K562 (cell line): ENCODE data around the gene KMT2C. TPM values are rescaled to one million over a fixed set of nuclear protein-coding genes. Genes with fewer than 3 reads are reported as not detected.
A peak's percentile ranks its signal among the peaks of the same experiment; 100 is the strongest.

Source experiments
- ATAC-seq: fragments of 200-7000 bp; cut with Tn5 transposase; 3 replicates; pipeline ENCODE4 v1.9.1; 2020; ENCODE audit warnings: moderate library complexity
- BruUV-seq: library from RNA; stranded (reverse); fragments of 400-500 nt; replicated peaks from 2 replicates; lab custom pipeline; 2021; lab: Mats Ljungman, UMichigan
- CTCF ChIA-PET: fragments of 300-600 bp; formaldehyde crosslinking; extraction: SDS; loops from one replicate; lab custom pipeline; 2021; ENCODE audit warnings: low intra/inter-chr PET ratio; lab: Yijun Ruan, JAX
- POLR2A ChIA-PET: fragments of 300-600, 350-650 bp; sonication (Branson Sonifier 250); formaldehyde crosslinking; extraction: SDS; loops from one replicate; lab custom pipeline; 2021; ENCODE audit warnings: antibody characterized with exemption, inconsistent platforms; lab: Yijun Ruan, JAX
- DNase-seq, 4 experiments: peaks; one replicate each; pipeline versions ENCODE4 v3.0.0 to v3.0.0-alpha.2; 2011 to 2018; ENCODE audit warnings: low spot score in 3 of 4, mixed read lengths in 3 of 4; ENCODE audit errors: extremely low read depth in 1 of 4
- FAIRE-seq: peaks from 2 replicates; lab custom pipeline; 2011; peaks lifted over from hg19 to GRCh38; lab: Jason Lieb, UNC
- H2AFZ ChIP-seq: 2 replicates; pipeline ENCODE4 v1.6.0; 2011; ENCODE audit warnings: low read depth, low read length, control low read depth, inconsistent platforms
- H3K27ac ChIP-seq: fragments of 200-600 bp; 3 replicates; pipeline ENCODE4 v1.8.0; 2011; ENCODE audit warnings: low read depth, mild to moderate bottlenecking, control low read depth, inconsistent platforms, low read length, moderate library complexity, mixed read lengths; ENCODE audit errors: extremely low read depth
- H3K27me3 ChIP-seq, 2 experiments: fragments of 300-600 bp in 1 of 2; 2 replicates in 1 of 2; 3 replicates in 1 of 2; pipeline versions ENCODE4 v1.6.0 to v1.8.0; 2011; ENCODE audit warnings: inconsistent platforms in 2 of 2, low read length in 2 of 2, mild to moderate bottlenecking in 1 of 2, mixed read lengths in 1 of 2, moderate library complexity in 1 of 2; ENCODE audit not compliant: control insufficient read depth in 2 of 2, insufficient read depth in 2 of 2
- H3K36me3 ChIP-seq: fragments of 300-600 bp; 3 replicates; pipeline ENCODE4 v1.8.0; 2011; ENCODE audit warnings: mild to moderate bottlenecking, low read length, inconsistent platforms; ENCODE audit not compliant: control insufficient read depth, insufficient read depth
- H3K4me1 ChIP-seq, 2 experiments: fragments of 200-600 bp in 1 of 2; replicated peaks in 1 of 2; 2 replicates in 1 of 2; 3 replicates in 1 of 2; pipeline versions ENCODE4 v1.5.1 to v1.8.0; 2011; ENCODE audit warnings: inconsistent platforms in 2 of 2, low read length in 2 of 2, mild to moderate bottlenecking in 1 of 2, mixed read lengths in 1 of 2, moderate library complexity in 1 of 2; ENCODE audit not compliant: control insufficient read depth in 2 of 2, insufficient read depth in 2 of 2
- H3K4me2 ChIP-seq: 2 replicates; pipeline ENCODE4 v1.6.1; 2011; ENCODE audit warnings: low read length, control low read depth, inconsistent platforms, mixed read lengths; ENCODE audit not compliant: insufficient read depth
- H3K4me3 ChIP-seq: fragments of 200-600 bp; sonication (generic), shearing (Covaris generic); 2 replicates; pipeline ENCODE4 v1.5.1; 2016; ENCODE audit warnings: control low read depth, inconsistent platforms
- H3K79me2 ChIP-seq: fragments of 200-600 bp; 3 replicates; pipeline ENCODE4 v1.8.0; 2011; ENCODE audit warnings: low read length, inconsistent platforms; ENCODE audit not compliant: control insufficient read depth, insufficient read depth
- H3K9ac ChIP-seq, 2 experiments: 2 replicates each; pipeline versions ENCODE4 v1.6.0 to v1.6.1; 2011; ENCODE audit warnings: low read depth in 2 of 2, low read length in 2 of 2, control low read depth in 1 of 2, inconsistent platforms in 1 of 2, mild to moderate bottlenecking in 1 of 2, mixed read lengths in 1 of 2; ENCODE audit not compliant: insufficient read depth in 1 of 2
- H3K9me1 ChIP-seq: one replicate; pipeline ENCODE4 v1.6.0; 2011; ENCODE audit warnings: inconsistent platforms, mild to moderate bottlenecking, low read length, moderate library complexity; ENCODE audit not compliant: control insufficient read depth, insufficient read depth
- H3K9me3 ChIP-seq: replicated peaks from 2 replicates; pipeline ENCODE4 v1.5.1; 2011; ENCODE audit warnings: low read depth, low read length, inconsistent platforms; ENCODE audit not compliant: control insufficient read depth, insufficient read depth
- H4K20me1 ChIP-seq: replicated peaks from 2 replicates; pipeline ENCODE4 v1.6.1; 2011; ENCODE audit warnings: low read length, inconsistent platforms, mixed read lengths; ENCODE audit not compliant: control insufficient read depth, insufficient read depth
- GATA2 ChIP-seq: sonication (generic); formaldehyde crosslinking; IDR thresholded peaks from 2 replicates; pipeline ENCODE4 v1.4.0; 2020; ENCODE audit warnings: mild to moderate bottlenecking, missing genetic modification reagents
- POLR2G ChIP-seq: fragments of 200-400 bp; formaldehyde crosslinking; IDR thresholded peaks from 2 replicates; pipeline ENCODE4 v1.6.1; 2017; ENCODE audit warnings: low read depth, mild to moderate bottlenecking, antibody characterized with exemption, low read length, moderate library complexity
- RBM22 ChIP-seq: fragments of 200-400 bp; formaldehyde crosslinking; IDR thresholded peaks from 2 replicates; pipeline ENCODE4 v1.6.1; 2018; ENCODE audit warnings: low read length, low read depth; ENCODE audit not compliant: poor library complexity, severe bottlenecking
- ZNF311 ChIP-seq: fragments of 250-450 bp; sonication (Bioruptor Pico); IDR thresholded peaks from 2 replicates; pipeline ENCODE4 v1.4.0; 2020; ENCODE audit warnings: mild to moderate bottlenecking, moderate library complexity
- ZNF395 ChIP-seq: fragments of 200-800 bp; sonication (Bioruptor generic); IDR thresholded peaks from 2 replicates; pipeline ENCODE4 v1.6.1; 2017; ENCODE audit warnings: missing genetic modification characterization, missing compliant biosample characterization
- WGBS: fragments of 100-300 bp; shearing (Covaris generic); methylation state at CpG from one replicate; pipeline ENCODE4 v1.1.6; 2016; ENCODE audit warnings: low coverage, mixed read lengths; ENCODE audit not compliant: insufficient coverage; ENCODE audit errors: missing lambda C conversion rate; 5-methylcytosine and 5-hydroxymethylcytosine counted together
- in situ Hi-C: fragments of 300-500 bp; cut with MboI; formaldehyde crosslinking; loops from 4 replicates; pipeline ENCODE4 v1.15.0; 2018; ENCODE audit warnings: inconsistent platforms, mixed read lengths
- intact Hi-C: fragments of 100-400 bp; cut with micrococcal nuclease; formaldehyde crosslinking; loops from 2 replicates; pipeline ENCODE4 v1.14.2; 2022
- polyA plus RNA-seq, 8 experiments: library from polyadenylated mRNA; depleted of rRNA in 4 of 8; stranded (reverse) in 5 of 8; unstranded in 3 of 8; fragments of >200 nt; fragmentation: Nextera tagmentation in 2 of 8; fragmentation: Illumina TruSeq in 1 of 8; extraction: Ambion mirVana in 2 of 8; extraction: Trizol in 1 of 8; gene quantifications; 2 replicates each; pipeline versions ENCODE4 v1.2.1 to v1.2.3, GENCODE V29; 2011 to 2014; ENCODE audit warnings: inconsistent platforms in 1 of 8, missing spikeins in 1 of 8
- total RNA-seq, 7 experiments: library from RNA; depleted of rRNA in 6 of 7; stranded (reverse); fragments of >200 nt in 6 of 7; fragmentation: Illumina TruSeq in 2 of 7; extraction: Trizol in 2 of 7; gene quantifications; 2 replicates each; pipeline versions ENCODE4 v1.2.1 to v1.2.3, GENCODE V29; 2011 to 2021; ENCODE audit warnings: low replicate concordance in 1 of 7

Gene KMT2C
- total and polyA plus RNA-seq, 9 of the 15 experiments (the other 6 are each of a cell fraction or from before 2014, with no cell fraction given): 4.9 to 67.8 (median 27.1) TPM

- intact Hi-C loops: no loop called here
- 96% methylated on average over 34 of the region's 37 CpGs for WGBS
- no peak overlapping the region for H3K4me3 ChIP-seq
- peaks cover 84% of the 10 kb centered on the region; the same call in 2 of the 3 replicates for H3K36me3 ChIP-seq
- H3K4me1 ChIP-seq: 0 out of 5 replicates have a peak, but pooled peaks cover 0 to 3% of the 10 kb centered on the region in 2 experiments
- no peak; the same call in 2 of the 3 replicates for ATAC-seq
- BruUV-seq: no TSS peak
- no peak overlapping the region for H2AFZ ChIP-seq
- in situ Hi-C loops: no loop called here
- H3K79me2 ChIP-seq: no peaks in the 10 kb centered on the region; the same call in 2 of the 3 replicates
- no peak overlapping the region for H3K27ac ChIP-seq
- no peak for TF ChIP-seq ZNF395 (CRISPR knock-in tag)
- 0 out of 2 replicates have a peak, but pooled peaks have one; percentile 34 for TF ChIP-seq GATA2 (CRISPR knock-in tag)
- no peak for TF ChIP-seq ZNF311 (CRISPR knock-in tag)
- TF ChIP-seq RBM22: peak; percentile 85
- TF ChIP-seq POLR2G: peak; percentile 72
- TF ChIP-seq, all 486 proteins: peak for 3
- H3K4me2 ChIP-seq: no peak overlapping the region
- no peaks in the 10 kb centered on the region for H3K9me1 ChIP-seq
- no peaks in the 10 kb centered on the region for H3K9me3 ChIP-seq
- no peak overlapping the region; a peak in 1 of 4 replicates for H3K9ac ChIP-seq
- H3K27me3 ChIP-seq: no peaks in the 10 kb centered on the region
- H4K20me1 ChIP-seq: no peaks in the 10 kb centered on the region
- DNase-seq (no peak), FAIRE-seq (no peak)
- ChIA-PET POLR2A (interaction anchor here (0.9 kb wide), 1 partner anchor 12 kb away, joined by 4 read pairs; no protein-coding TSS in a partner anchor), CTCF (no interaction called here)
Observed at GRCh38 chr7:152130658-152131590, 304.9 kb downstream of the KMT2C start.
